Left lung (tissue), 10 donors: ENCODE results near the gene C20orf141. TPM values are rescaled to one million over a fixed set of nuclear protein-coding genes. Genes with fewer than 3 reads are reported as not detected.

ENCODE experiments used
- ATAC-seq: fragments of 200-7000 bp; cut with Tn5 transposase; one replicate; pipeline ENCODE4 v1.9.1; 2020; ENCODE audit warnings: moderate library complexity
- DNase-seq, 4 donors: peaks; one replicate each; pipeline ENCODE4 v3.0.0-alpha.2; 2013 to 2020
- H3K27ac ChIP-seq, 2 donors: fragments of 200-600 bp; sonication (generic) in 1 of 2; one replicate each; pipeline versions ENCODE4 v1.5.0 to v1.8.0; 2020 to 2021
- H3K27me3 ChIP-seq, 2 donors: fragments of 200-600 bp; sonication (generic) in 1 of 2; one replicate each; pipeline versions ENCODE4 v1.5.0 to v1.8.0; 2020 to 2021
- H3K36me3 ChIP-seq, 2 donors: fragments of 200-600 bp; sonication (generic) in 1 of 2; one replicate each; pipeline versions ENCODE4 v1.5.0 to v1.8.0; 2020 to 2021
- H3K4me1 ChIP-seq, 2 donors: fragments of 200-600 bp; one replicate each; pipeline ENCODE4 v1.8.0; 2021
- H3K4me3 ChIP-seq, 2 donors: fragments of 200-600 bp; sonication (generic) in 1 of 2; one replicate each; pipeline versions ENCODE4 v1.5.0 to v1.8.0; 2020 to 2021; ENCODE audit warnings: mild to moderate bottlenecking in 1 of 2
- H3K9me3 ChIP-seq, 2 donors: fragments of 200-600 bp; sonication (generic) in 1 of 2; one replicate each; pipeline versions ENCODE4 v1.5.0 to v1.8.0; 2020 to 2021
- intact Hi-C, 2 donors: fragments of 100-400 bp; cut with DNase I; formaldehyde crosslinking; loops; one replicate each; pipeline versions ENCODE4 v1.11.2 to v1.14.2; 2022
- polyA plus RNA-seq, 6 donors: library from polyadenylated mRNA; unstranded; fragments of 120-200 nt; gene quantifications; one replicate each; pipeline ENCODE4 v1.2.1, GENCODE V29; 2013; ENCODE audit not compliant: insufficient read length in 6 of 6
- total RNA-seq, 2 donors: library from RNA; stranded (reverse); fragmentation: NEBNext Ultra II Directional; extraction: Animal tissue kit (Norgen Biotek cat#: 25700); gene quantifications; one replicate each; pipeline ENCODE4 v1.2.1, GENCODE V29; 2021
- TF ChIP-seq, protein P1 (sequence below), 2 donors: fragments of 200-600 bp; sonication (generic) in 1 of 2; IDR thresholded peaks; one replicate each; pipeline versions ENCODE4 v1.5.0 to v1.8.0; 2021; ENCODE audit warnings: antibody characterized with exemption in 2 of 2
- donor health status: DM: no; HTN: yes; CAD: no.
- donor health status: DM: no; HTN: no; CAD: no.

C20orf141 gene
- total and polyA plus RNA-seq, 8 donors: not detected

- no peaks in the 10 kb centered on the region for H3K4me1 ChIP-seq
- H3K27ac ChIP-seq: no peak overlapping the region
- peaks cover 0 to 6% of the 10 kb centered on the region in 2 donors for H3K9me3 ChIP-seq
- no peak for DNase-seq
- H3K27me3 ChIP-seq: peaks cover 24 to 75% of the 10 kb centered on the region in 2 donors
- H3K4me3 ChIP-seq: no peak overlapping the region
- H3K36me3 ChIP-seq: no peaks in the 10 kb centered on the region
- TF ChIP-seq, protein P1, sequence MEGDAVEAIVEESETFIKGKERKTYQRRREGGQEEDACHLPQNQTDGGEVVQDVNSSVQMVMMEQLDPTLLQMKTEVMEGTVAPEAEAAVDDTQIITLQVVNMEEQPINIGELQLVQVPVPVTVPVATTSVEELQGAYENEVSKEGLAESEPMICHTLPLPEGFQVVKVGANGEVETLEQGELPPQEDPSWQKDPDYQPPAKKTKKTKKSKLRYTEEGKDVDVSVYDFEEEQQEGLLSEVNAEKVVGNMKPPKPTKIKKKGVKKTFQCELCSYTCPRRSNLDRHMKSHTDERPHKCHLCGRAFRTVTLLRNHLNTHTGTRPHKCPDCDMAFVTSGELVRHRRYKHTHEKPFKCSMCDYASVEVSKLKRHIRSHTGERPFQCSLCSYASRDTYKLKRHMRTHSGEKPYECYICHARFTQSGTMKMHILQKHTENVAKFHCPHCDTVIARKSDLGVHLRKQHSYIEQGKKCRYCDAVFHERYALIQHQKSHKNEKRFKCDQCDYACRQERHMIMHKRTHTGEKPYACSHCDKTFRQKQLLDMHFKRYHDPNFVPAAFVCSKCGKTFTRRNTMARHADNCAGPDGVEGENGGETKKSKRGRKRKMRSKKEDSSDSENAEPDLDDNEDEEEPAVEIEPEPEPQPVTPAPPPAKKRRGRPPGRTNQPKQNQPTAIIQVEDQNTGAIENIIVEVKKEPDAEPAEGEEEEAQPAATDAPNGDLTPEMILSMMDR (IDR thresholded peaks at IDR 0.05): no peak
- no peak for ATAC-seq
- intact Hi-C loops: no loop called here
These were observed 5.1 kb upstream of the C20orf141 start for GRCh38 chr20:2809690-2810089.

GRCh38 chr20:2812189-2812588 is 2.6 kb upstream of the C20orf141 start:
- H3K27me3 ChIP-seq: peaks cover 0 to 50% of the 10 kb centered on the region in 2 donors
- intact Hi-C loops: no loop called here

DNA sequence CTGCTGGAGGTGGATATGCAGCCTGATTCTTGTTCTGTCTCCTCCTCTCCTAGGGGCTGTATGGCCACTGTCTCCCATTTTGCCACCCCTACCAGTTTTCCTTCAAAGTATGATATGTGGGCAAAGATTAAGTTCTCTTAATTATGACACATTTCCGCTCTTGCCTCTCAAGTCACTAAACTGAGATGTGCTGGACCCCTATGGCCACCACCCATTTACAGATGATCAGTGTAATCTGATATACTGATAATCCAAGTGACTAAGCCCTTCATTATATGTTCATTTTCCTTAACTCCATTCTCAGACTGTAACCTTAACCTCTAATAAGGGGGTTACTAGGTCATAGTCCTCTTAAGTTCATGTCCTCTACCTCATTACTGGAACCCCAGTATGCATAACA is 711 bp upstream of the C20orf141 start:
- intact Hi-C loops: no loop called here
- Histone ChIP-seq H3K9me3 (peaks cover 0 to 6% of the 10 kb centered on the region in 2 donors), H3K36me3 (no peaks in the 10 kb centered on the region), H3K27me3 (peaks cover 0 to 36% of the 10 kb centered on the region in 2 donors), H3K4me1 (no peaks in the 10 kb centered on the region), H3K4me3 (no peak overlapping the region), H3K27ac (no peak overlapping the region)
- no peak for DNase-seq
- no peak for ATAC-seq
- TF ChIP-seq, protein P1 (IDR thresholded peaks at IDR 0.05): no peak

More at GRCh38 chr20:2812189-2812588, 2.6 kb upstream of the C20orf141 start:
- ATAC-seq (no peak), DNase-seq (no peak)
- Histone ChIP-seq H3K4me3 (no peak overlapping the region), H3K9me3 (peaks cover 0 to 6% of the 10 kb centered on the region in 2 donors), H3K36me3 (no peaks in the 10 kb centered on the region), H3K4me1 (no peaks in the 10 kb centered on the region), H3K27ac (no peak overlapping the region)
- TF ChIP-seq, protein P1 (IDR thresholded peaks at IDR 0.05): no peak

DNA sequence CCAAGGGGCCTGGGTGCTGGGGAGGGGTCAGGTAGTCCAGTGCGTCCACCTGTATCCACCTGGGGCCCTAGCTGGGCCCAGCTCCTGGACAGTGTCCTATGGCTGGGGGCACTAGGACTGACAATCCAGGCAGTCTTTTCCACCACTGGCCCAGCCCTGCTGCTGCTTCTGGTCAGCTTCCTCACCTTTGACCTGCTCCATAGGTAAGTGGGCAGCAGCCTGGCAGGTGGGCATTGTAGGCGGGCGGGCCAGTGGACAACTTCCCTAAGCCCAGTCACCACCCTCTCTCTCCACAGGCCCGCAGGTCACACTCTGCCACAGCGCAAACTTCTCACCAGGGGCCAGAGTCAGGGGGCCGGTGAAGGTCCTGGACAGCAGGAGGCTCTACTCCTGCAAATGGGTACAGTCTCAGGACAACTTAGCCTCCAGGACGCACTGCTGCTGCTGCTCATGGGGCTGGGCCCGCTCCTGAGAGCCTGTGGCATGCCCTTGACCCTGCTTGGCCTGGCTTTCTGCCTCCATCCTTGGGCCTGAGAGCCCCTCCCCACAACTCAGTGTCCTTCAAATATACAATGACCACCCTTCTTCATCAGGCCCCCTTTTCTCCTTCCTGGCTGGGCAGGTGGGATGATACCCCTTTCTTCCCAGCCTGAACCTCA is 584 bp downstream of the C20orf141 start:
- DNase-seq (peak in 1 of 4 donors; percentile 51), ATAC-seq (no peak)
- Histone ChIP-seq H3K27me3 (peaks cover 1 to 36% of the 10 kb centered on the region in 2 donors), H3K27ac (no peak overlapping the region), H3K36me3 (no peaks in the 10 kb centered on the region), H3K4me1 (no peaks in the 10 kb centered on the region), H3K4me3 (no peak overlapping the region), H3K9me3 (peaks cover 0 to 6% of the 10 kb centered on the region in 2 donors)
- intact Hi-C loops: no loop called here
- TF ChIP-seq, protein P1 (IDR thresholded peaks at IDR 0.05): no peak

- intact Hi-C loops: no loop called here
- H3K9me3 ChIP-seq: peaks cover 0 to 6% of the 10 kb centered on the region in 2 donors
- no peaks in the 10 kb centered on the region for H3K36me3 ChIP-seq
- H3K4me3 ChIP-seq: no peak within 1 kb of the TSS
- H3K27ac ChIP-seq: no peak within 1 kb of the TSS
- H3K4me1 ChIP-seq: peaks cover 0 to 4% of the 10 kb centered on the region in 2 donors
- no peak for ATAC-seq
- TF ChIP-seq, protein P1 (IDR thresholded peaks at IDR 0.05): no peak
- peaks cover 9 to 37% of the 10 kb centered on the region in 2 donors for H3K27me3 ChIP-seq
- DNase-seq: no peak
These were observed 1.3 kb downstream of the C20orf141 start, which contains the start of gene TMEM239 for GRCh38 chr20:2816030-2816582. Gene TMEM239 (plus strand): TSS chr20:2816364. CDS start chr20:2816555, 191 bp downstream.
